ENCODE data around the gene PTPRG. TPM values are rescaled to one million over a fixed set of nuclear protein-coding genes. Genes with fewer than 3 reads are reported as not detected.
A peak's percentile ranks its signal among the peaks of the same experiment; 100 is the strongest.

PTPRG gene
- total and polyA plus RNA-seq, 2 experiments from 2014 or later = 24.4 to 131 TPM

DNA sequence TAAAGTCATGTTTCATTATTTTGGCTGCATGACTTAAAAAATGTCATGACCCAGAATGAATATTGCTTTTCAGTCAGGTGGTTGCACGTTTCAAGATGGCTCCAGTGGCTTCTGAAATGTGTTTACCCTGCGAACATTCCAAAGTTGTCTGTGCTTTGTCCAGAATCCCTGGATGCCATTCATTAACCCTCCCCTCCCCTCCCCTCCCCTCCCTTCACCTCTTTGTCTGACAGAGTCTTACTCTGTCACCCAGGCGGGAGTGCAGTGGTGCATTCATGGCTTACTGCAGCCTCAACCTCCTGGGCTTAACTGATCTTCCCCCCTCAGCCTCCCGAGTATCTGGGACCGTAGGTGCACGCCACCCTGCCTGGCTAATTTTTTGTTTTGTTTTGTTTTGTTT is 308.0 kb downstream of the PTPRG start (continued):
- TF ChIP-seq, protein P1, sequence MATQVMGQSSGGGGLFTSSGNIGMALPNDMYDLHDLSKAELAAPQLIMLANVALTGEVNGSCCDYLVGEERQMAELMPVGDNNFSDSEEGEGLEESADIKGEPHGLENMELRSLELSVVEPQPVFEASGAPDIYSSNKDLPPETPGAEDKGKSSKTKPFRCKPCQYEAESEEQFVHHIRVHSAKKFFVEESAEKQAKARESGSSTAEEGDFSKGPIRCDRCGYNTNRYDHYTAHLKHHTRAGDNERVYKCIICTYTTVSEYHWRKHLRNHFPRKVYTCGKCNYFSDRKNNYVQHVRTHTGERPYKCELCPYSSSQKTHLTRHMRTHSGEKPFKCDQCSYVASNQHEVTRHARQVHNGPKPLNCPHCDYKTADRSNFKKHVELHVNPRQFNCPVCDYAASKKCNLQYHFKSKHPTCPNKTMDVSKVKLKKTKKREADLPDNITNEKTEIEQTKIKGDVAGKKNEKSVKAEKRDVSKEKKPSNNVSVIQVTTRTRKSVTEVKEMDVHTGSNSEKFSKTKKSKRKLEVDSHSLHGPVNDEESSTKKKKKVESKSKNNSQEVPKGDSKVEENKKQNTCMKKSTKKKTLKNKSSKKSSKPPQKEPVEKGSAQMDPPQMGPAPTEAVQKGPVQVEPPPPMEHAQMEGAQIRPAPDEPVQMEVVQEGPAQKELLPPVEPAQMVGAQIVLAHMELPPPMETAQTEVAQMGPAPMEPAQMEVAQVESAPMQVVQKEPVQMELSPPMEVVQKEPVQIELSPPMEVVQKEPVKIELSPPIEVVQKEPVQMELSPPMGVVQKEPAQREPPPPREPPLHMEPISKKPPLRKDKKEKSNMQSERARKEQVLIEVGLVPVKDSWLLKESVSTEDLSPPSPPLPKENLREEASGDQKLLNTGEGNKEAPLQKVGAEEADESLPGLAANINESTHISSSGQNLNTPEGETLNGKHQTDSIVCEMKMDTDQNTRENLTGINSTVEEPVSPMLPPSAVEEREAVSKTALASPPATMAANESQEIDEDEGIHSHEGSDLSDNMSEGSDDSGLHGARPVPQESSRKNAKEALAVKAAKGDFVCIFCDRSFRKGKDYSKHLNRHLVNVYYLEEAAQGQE (IDR thresholded peaks at IDR 0.05; ENCODE audit: unreplicated experiment) = no peak
- TF ChIP-seq EZH2 (IDR thresholded peaks at IDR 0.05; ENCODE audit: low read depth, unreplicated experiment) = no peak

- Histone ChIP-seq H3F3A (replicated peaks; ENCODE audit: low read depth) (peaks cover 4% of the 10 kb centered on the region; the same call in 1 of the 2 replicates), H3K36me3 (ENCODE audit: insufficient read depth) (no peaks in the 10 kb centered on the region), H2AFZ (no peak overlapping the region), H4K20me1 (replicated peaks; ENCODE audit: insufficient read depth) (no peaks in the 10 kb centered on the region), H3K27ac (ENCODE audit: low read depth) (peak overlapping the region; percentile 99), H3K4me3 (peak overlapping the region; percentile 9; the same call in 1 of the 2 replicates), H3K4me1 (ENCODE audit: insufficient read depth) (peaks cover 76% of the 10 kb centered on the region), H3K79me2 (replicated peaks; ENCODE audit: insufficient read depth) (peaks cover 66% of the 10 kb centered on the region), H3K4me2 (peak overlapping the region; percentile 21), H3K27me3 (ENCODE audit: insufficient read depth) (no peaks in the 10 kb centered on the region), H3K9me2 (ENCODE audit: insufficient read depth) (peaks cover 9% of the 10 kb centered on the region; the same call in 1 of the 2 replicates)
- ATAC-seq (peak; percentile 25), DNase-seq (ENCODE audit: low spot score) (peak; percentile 62)
- H3K9me3 Mint-ChIP-seq = no peaks in the 10 kb centered on the region
- peak overlapping the region; percentile 98 for H3K27ac Mint-ChIP-seq
- H3K36me3 Mint-ChIP-seq (ENCODE audit: low read depth) = no peaks in the 10 kb centered on the region
- peaks cover 90% of the 10 kb centered on the region for H3K4me1 Mint-ChIP-seq
- H3K27me3 Mint-ChIP-seq (ENCODE audit: insufficient read depth, low read depth, poor library complexity) = peaks cover 16% of the 10 kb centered on the region
- peak overlapping the region; percentile 46 for H3K4me3 Mint-ChIP-seq
- TF ChIP-seq JUNB (IDR thresholded peaks at IDR 0.05; ENCODE audit: unreplicated experiment) (no peak), POLR2AphosphoS5 (IDR thresholded peaks at IDR 0.05; ENCODE audit: low read depth) (no peak), ZNF331 (CRISPR knock-in tag; IDR thresholded peaks at IDR 0.05; ENCODE audit: low read depth) (no peak), STAT1 (IDR thresholded peaks at IDR 0.05; ENCODE audit: unreplicated experiment) (no peak)
- TF ChIP-seq, protein P1 (IDR thresholded peaks at IDR 0.05; ENCODE audit: unreplicated experiment) = no peak
Observed at GRCh38 chr3:61871644-61872043, 310.3 kb downstream of the PTPRG start.

Measured in GM23338 (cell line).